ENCODE data around the gene S100Z.

Gene S100Z

GRCh38 chr5:76818844-76819831 lies 30.7 kb upstream of the S100Z start, which contains the start of gene F2RL1 (continued):
- TF ChIP-seq ZNF366 (tag by site-specific recombination; conservative IDR thresholded peaks at IDR 0.05) (no peak), MZF1 (tag by site-specific recombination; IDR thresholded peaks at IDR 0.05; ENCODE audit: borderline replicate concordance) (no peak), ZSCAN4 (tag by site-specific recombination; IDR thresholded peaks at IDR 0.05) (no peak), ZNF513 (tag by site-specific recombination; IDR thresholded peaks at IDR 0.05) (no peak), SCRT2 (tag by site-specific recombination; IDR thresholded peaks at IDR 0.05) (no peak), KLF9 (tag by site-specific recombination; IDR thresholded peaks at IDR 0.05; ENCODE audit: low read depth) (peak; percentile 87), ZNF302 (tag by site-specific recombination; IDR thresholded peaks at IDR 0.05; ENCODE audit: low read depth) (no peak), ZNF280D (tag by site-specific recombination; IDR thresholded peaks at IDR 0.05) (no peak), ZIC2 (tag by site-specific recombination; IDR thresholded peaks at IDR 0.05) (peak; percentile 83), RBAK (tag by site-specific recombination; IDR thresholded peaks at IDR 0.05) (no peak), ZNF221 (tag by site-specific recombination; IDR thresholded peaks at IDR 0.05; ENCODE audit: borderline replicate concordance) (no peak), ZNF112 (tag by site-specific recombination; IDR thresholded peaks at IDR 0.05) (no peak), ZXDB (tag by site-specific recombination; IDR thresholded peaks at IDR 0.05) (peak; percentile 66), EGR2 (tag by site-specific recombination; IDR thresholded peaks at IDR 0.05; ENCODE audit: low read depth) (0 out of 2 replicates have a peak, but pooled peaks have one; percentile 5), ZFHX2 (tag by site-specific recombination; conservative IDR thresholded peaks at IDR 0.05) (peak; percentile 35; the same call in 1 of the 2 replicates), BCL11A (tag by site-specific recombination; IDR thresholded peaks at IDR 0.05; ENCODE audit: low read depth) (no peak), REPIN1 (tag by site-specific recombination; IDR thresholded peaks at IDR 0.05; ENCODE audit: low read depth) (no peak), ZNF114 (tag by site-specific recombination; IDR thresholded peaks at IDR 0.05) (no peak), ZNF214 (tag by site-specific recombination; IDR thresholded peaks at IDR 0.05; ENCODE audit: borderline replicate concordance) (no peak), ZNF677 (tag by site-specific recombination; IDR thresholded peaks at IDR 0.05) (no peak), ZNF560 (tag by site-specific recombination; IDR thresholded peaks at IDR 0.05; ENCODE audit: borderline replicate concordance) (no peak)
- TF ChIP-seq, protein P1, sequence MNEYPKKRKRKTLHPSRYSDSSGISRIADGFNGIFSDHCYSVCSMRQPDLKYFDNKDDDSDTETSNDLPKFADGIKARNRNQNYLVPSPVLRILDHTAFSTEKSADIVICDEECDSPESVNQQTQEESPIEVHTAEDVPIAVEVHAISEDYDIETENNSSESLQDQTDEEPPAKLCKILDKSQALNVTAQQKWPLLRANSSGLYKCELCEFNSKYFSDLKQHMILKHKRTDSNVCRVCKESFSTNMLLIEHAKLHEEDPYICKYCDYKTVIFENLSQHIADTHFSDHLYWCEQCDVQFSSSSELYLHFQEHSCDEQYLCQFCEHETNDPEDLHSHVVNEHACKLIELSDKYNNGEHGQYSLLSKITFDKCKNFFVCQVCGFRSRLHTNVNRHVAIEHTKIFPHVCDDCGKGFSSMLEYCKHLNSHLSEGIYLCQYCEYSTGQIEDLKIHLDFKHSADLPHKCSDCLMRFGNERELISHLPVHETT (tag by site-specific recombination; IDR thresholded peaks at IDR 0.05), result no peak
- TF ChIP-seq, protein P2, sequence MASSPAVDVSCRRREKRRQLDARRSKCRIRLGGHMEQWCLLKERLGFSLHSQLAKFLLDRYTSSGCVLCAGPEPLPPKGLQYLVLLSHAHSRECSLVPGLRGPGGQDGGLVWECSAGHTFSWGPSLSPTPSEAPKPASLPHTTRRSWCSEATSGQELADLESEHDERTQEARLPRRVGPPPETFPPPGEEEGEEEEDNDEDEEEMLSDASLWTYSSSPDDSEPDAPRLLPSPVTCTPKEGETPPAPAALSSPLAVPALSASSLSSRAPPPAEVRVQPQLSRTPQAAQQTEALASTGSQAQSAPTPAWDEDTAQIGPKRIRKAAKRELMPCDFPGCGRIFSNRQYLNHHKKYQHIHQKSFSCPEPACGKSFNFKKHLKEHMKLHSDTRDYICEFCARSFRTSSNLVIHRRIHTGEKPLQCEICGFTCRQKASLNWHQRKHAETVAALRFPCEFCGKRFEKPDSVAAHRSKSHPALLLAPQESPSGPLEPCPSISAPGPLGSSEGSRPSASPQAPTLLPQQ (tag by site-specific recombination; IDR thresholded peaks at IDR 0.05), result no peak
- TF ChIP-seq, protein P3, sequence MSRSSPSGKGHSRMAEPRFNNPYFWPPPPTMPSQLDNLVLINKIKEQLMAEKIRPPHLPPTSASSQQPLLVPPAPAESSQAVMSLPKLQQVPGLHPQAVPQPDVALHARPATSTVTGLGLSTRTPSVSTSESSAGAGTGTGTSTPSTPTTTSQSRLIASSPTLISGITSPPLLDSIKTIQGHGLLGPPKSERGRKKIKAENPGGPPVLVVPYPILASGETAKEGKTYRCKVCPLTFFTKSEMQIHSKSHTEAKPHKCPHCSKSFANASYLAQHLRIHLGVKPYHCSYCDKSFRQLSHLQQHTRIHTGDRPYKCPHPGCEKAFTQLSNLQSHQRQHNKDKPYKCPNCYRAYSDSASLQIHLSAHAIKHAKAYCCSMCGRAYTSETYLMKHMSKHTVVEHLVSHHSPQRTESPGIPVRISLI (tag by site-specific recombination; IDR thresholded peaks at IDR 0.05), result no peak
- TF ChIP-seq, protein P4, sequence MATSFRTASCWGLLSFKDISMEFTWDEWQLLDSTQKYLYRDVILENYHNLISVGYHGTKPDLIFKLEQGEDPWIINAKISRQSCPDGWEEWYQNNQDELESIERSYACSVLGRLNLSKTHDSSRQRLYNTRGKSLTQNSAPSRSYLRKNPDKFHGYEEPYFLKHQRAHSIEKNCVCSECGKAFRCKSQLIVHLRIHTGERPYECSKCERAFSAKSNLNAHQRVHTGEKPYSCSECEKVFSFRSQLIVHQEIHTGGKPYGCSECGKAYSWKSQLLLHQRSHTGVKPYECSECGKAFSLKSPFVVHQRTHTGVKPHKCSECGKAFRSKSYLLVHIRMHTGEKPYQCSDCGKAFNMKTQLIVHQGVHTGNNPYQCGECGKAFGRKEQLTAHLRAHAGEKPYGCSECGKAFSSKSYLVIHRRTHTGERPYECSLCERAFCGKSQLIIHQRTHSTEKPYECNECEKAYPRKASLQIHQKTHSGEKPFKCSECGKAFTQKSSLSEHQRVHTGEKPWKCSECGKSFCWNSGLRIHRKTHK (tag by site-specific recombination; IDR thresholded peaks at IDR 0.05), result no peak
- TF ChIP-seq, protein P5, sequence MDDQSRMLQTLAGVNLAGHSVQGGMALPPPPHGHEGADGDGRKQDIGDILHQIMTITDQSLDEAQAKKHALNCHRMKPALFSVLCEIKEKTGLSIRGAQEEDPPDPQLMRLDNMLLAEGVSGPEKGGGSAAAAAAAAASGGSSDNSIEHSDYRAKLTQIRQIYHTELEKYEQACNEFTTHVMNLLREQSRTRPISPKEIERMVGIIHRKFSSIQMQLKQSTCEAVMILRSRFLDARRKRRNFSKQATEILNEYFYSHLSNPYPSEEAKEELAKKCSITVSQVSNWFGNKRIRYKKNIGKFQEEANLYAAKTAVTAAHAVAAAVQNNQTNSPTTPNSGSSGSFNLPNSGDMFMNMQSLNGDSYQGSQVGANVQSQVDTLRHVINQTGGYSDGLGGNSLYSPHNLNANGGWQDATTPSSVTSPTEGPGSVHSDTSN (CRISPR knock-in tag; IDR thresholded peaks at IDR 0.05), result no peak
